Measurements from ENCODE around the gene ZC3H12D.
"Not testable (repeated sequence)": the region's sequence is repeated elsewhere in the genome, so short reads cannot be mapped to it uniquely, and the experiment has no call there.

ZC3H12D gene

DNA sequence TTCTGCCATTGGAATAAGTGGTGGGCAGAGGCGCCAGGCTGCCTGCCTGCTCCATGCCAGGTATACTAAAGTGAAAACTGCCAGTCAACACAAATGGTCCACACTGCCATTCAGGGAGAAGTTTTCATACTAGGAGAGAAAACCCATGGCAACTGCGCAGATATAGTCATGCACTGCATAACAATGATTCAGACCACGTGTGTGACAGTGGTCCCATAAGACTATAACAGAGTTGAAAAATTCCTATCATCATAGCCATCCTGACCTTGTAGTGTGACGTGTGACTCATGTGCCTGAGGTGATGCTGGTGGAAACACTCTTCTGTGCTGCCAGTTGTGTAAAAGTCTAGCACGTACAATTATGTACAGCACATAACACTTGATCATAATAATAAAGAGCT, 25.1 kb downstream of the ZC3H12D start:
- DNase-seq (ENCODE audit: low read depth), result no peak

DNA sequence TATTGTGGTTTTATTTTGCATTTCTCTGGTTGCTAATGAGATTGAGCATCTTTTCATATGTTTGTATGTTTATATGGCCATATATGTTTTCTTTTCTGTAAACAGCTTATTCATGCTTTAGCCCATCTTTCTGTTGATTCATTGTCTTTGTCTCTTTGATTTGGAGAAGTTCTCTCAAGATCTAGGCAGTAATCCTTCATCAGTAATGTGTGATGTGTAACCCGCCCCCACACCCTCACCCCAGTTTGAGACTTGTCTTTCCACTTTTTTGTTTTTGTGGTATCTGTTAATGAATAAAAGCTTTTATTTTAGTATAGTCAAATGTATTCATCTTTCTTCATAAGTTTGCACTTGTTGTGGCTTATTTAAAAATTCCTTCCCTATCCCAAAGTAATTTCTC, 26.0 kb downstream of the ZC3H12D start:
- no peak for DNase-seq (ENCODE audit: low read depth)

DNA sequence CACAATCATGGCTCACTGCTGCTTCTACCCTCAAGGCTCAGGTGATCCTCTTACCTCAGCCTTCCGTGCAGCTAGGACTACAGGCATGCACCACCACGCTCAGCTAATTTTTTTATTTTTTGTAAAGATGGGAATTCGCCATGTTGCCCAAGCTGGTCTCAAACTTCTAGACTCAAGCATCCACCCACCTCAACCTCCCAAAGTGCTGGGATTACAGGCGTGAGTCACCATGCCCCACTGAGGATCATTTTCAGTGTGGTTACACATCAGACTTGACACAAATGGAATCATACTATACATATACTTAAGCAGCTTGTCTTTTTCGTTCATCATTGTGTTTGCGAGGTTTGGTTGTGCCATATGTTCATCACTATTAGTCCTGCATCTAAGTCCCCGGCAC, 26.6 kb downstream of the ZC3H12D start:
- no peak for DNase-seq (ENCODE audit: low read depth)

DNA sequence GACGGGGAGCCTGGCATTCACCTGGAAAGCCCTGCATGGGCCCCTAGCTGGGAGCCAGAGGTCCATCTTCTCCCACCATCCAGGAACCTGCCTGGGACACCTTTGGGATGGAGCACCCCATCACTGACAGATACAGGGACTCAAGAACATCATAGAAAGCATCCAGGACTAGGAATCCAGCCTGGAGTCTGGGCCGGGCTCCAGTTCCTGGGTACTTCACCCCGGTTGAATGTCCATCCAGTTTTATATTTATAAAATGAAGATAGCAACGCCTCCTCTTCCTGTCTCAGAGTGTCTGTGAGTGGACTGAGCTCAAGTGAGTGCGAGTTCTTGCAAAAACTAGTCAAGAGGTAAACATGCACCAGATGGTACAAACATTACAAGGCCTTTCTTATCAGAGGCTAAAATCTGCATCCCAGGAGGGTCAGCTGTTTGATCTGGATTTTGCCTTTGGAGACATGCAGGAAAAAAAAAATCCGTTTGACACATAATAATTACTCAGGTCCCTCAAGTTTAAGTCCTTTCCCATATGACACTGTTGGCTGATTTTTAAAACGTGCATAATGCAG, 27.4 kb downstream of the ZC3H12D start:
- no peak for DNase-seq (ENCODE audit: low read depth)

DNA sequence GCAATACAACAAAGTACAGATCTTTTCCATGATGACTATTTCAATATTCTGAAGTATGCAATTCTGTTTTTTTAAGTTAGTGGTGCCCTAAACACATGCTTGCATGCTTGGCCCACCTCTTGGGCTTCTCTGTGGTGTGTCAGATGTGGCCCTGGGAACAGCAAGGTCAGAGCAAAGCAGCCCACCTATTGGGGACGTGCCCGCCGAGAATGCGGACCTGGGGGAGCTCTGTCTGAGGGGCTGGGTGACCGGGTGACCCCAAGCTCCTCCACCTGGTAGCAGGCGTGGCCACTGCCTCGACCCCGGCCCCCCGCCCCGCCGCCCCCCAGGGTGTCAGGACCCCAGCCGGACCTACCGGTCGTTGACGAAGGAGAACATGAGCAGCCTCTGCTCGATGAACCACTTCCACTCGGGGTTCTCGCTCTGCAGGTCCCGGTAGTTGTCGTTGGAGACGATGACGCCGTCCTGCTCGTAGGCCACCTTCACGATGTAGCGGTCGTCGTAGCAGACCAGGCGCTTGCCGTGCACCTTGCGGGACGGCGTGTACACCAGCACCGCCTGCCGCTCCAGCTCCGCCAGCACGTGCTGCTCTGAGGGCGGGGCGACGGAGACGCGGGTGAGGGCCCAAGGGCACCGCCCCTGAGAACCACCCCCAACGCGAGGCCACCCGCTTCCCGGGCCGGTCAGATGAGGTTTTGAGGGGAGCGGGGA, 28.3 kb downstream of the ZC3H12D start:
- no peak for DNase-seq (ENCODE audit: low read depth)

DNA sequence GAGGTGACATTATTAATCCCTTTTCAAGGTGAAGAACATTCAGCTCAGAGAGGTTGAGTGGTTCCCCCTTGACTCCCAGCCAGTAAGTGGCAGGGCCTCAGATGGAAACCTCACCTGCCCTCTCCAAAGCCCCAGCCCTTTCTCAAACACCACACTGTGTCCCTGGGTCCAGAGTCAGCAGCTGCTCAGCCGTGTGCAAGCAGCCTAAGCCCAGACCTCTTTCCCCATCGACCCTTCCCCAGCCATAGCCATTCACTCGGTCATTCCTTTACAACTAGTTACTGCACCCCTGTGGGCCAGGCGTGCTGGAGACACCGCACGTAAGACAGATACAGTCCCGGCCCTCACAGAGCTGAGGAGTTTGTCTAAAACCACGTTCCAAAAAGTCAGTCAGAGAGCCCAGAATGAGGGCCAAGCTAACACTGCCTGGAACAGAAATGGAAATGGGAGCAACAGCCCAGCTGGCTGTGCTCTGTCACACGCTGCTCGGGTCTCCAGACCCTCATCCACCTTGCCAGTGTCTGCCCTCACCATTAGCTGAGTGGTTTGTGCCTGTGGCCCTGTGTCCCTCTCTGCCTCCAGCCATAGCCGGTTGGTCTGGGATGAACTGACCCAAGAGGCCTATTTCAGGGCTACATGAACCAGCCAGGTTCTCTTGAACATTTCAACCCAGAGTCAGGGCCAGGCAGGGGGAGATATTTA, 29.6 kb downstream of the ZC3H12D start:
- DNase-seq (ENCODE audit: low read depth), result no peak

DNA sequence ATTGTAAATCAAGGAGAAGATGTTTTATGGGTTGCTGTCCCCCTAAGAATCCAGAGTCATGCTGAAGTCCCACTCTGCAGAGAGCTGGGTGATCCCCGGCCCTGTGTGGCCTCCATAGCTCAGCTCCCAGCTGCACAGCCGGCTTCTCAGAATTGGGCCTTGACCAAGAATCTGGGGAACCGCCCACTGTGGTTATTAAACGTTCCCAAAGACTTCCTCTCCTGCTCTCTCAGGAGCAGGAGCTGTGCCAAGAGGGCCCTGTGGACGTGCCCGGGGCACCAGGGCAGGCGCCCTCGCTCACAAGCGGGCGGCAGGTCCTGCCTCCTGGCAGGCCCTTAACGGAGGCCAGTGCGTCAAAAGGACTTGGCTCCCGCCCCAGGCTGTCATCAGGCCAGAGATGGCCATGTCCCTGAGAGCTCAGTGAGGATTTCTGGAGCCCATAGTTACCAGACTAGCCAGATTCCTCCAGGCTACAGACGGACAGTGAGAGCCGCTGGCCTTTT, 30.4 kb downstream of the ZC3H12D start:
- DNase-seq (ENCODE audit: low read depth), result peak; percentile 85

DNA sequence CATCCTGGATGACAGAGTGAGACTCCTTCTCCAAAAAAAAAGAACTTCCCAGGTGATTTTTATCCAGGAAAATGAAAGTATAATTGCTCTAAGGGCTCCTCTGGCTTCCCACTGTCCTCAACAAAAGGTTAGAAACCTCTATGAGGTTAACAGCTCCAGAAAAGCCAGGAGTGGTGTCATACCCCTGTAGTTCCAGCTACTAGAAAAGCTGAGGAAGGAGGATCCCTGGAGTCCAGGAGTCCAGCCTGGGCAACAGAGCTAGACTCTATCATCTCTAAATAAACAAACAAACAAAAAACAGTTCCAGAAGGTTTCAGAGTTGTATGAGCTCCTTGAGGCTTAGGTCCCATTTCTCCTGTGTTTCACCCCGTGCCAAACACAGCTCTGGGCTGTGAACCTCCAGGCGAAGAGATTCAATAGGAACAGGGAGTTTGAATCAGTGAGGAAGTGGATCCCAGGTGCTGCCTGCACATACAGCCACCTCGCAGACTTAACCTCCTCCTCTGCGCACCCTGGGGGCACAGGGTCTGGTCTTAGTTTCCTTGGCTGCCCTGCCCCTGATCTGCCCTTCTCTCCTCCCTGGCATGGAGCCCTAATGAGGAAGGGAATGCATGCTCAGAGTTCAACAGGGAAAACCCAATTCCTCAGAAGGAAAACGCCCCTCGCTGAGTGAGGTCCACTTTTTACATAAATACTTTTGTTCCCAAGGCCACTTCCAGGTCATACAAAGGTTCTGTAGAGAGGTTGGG, 31.0 kb downstream of the ZC3H12D start:
- no peak for DNase-seq (ENCODE audit: low read depth)

DNA sequence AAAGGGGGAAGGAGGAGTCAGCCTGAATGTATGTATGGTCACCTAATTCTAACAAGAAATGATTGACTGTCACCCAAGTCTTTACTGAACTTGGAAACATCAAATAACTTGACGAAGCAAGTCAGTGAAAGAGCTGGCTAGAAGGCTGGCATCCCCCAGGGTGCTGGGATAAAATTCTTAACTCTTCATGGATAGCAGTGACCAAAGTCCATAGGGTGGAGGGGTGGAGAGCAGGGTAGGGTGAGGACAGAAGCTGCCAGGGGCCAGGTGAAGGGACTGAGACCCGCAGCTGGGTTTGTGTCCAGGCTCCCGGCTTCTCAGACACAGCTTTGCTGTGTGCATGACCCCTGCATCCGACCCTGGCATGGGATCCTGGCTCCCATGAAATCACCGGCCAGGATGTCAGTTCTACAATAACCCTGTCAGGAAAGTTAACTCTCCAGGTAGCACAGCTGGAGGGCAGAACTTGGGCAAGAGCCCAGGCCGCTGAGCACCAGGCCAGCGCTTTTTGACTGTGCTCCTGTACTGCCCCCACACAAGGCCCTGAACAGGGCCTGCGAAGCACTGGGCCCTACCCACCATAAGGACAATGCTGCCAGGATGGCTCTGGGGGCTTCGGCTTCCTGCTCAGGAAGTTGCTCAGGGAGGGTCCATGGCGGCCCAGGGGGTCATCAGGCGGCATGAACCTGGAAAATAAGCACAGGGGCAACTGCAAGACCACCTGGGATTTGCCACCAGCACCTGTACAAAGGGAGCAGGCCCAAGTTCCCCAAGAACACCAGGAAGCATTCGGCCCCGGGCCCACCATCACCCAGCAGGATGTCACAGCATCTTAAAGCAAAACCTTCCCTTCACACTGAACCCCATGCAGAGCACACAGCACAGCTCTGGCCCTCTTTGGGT, 32.5 kb downstream of the ZC3H12D start:
- DNase-seq (ENCODE audit: low read depth), result no peak

DNA sequence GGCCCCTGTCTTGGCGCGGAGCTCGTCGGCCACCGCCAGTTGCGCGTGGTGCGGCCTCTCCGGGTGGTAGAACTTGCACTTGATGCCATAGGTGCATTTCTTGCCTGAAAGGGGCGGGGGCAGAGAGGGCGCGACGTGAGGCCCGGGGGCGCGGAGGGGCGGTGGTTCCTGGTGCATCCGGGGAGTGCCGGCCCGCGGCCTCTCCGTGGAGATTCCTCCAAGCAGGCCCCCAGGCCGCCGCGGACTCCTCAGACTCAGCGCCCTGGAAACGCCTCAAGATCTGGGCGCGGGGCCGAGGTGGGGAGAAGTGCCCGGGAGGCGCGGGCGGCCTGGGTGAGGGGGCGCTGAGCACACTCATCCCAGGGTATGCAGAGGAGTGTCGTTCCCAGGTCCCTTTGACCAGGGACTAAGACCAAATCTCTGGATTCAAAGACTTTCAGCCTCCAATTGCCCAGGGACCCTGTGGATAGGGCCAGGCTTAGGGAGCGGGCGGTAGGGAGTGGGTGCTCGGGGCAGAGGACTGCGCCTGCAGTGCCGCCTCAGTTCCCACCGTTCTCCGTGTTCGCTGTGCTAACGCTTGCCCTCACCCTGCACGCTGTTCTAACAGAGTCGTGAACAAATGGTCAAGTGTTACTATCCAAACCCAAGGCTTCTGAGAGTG, 33.3 kb downstream of the ZC3H12D start:
- no peak for DNase-seq (ENCODE audit: low read depth)

DNA sequence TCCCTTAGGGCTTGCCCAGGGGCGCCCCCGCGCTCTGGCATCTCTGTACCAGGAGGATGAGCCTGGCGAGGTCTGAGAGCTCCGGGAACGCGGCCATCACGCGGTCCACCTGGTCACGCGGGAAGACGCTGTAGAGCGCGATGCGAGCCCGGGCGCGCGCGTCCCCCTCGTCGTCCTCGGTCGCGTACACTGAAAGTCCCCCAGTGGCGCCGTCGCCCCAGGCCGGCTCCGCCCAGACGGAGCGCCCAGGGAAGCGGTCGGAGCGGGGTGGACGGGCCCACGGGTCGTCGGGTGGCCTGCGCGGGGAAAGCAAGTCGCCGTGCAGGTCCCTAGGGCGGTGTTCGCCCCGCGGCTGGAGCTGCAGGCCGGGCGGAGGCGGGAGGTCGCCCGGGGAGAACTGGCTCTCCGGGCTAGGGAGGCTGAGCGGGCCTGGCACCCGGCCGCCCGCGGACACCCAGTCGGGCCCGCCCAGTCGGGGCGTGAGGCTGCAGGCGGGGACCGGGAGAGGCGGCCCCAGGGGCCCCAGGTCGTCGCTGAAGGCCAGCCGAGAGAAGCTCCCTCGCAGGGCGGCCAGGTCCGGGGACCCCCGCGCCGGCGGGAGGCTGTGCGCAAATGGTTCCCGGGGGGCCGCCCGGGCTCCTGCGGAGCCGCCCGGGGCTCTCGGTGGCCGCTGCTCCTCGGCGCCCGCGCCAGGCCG, 34.0 kb downstream of the ZC3H12D start:
- DNase-seq (ENCODE audit: low read depth), result no peak

DNA sequence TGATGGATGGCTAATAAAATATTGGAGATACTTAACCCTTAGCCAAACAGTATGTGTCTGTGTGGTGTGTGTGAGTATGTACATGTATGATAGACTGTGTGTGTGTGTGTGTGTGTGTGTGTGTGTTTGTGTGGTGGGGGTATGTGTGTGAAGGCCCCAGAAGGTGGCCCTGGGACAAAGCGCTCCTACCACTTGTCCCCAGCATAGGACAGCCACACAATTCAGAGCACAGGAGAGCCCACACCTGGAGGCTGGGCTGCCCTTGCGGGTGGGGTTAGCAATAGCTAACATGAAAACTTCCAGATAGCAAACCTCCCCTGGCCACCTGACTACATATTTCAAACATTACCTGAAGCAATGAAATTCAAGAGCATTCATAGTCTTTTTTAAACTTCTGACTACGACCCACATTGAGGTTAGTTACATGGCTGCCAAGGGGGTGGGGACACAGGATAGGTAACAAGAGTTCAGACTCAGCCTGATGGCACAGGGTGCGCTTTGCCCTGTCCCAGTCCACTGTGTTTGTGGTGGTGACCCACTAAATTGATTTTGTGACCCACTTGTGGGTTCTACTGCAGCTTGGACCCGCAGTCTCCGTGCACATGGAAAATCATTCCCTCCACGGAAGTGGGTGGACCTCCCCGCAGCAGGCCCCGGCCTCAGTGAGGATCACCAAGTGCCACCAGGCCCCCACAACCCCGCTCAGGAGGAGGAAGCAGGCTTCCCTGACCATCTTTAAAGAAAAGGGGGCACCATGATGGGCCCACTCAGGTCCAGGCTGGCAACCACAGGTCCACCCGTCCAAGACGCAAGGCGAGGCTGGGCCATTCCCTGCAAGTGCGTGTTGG, 34.8 kb downstream of the ZC3H12D start:
- DNase-seq (ENCODE audit: low read depth), result no peak

DNA sequence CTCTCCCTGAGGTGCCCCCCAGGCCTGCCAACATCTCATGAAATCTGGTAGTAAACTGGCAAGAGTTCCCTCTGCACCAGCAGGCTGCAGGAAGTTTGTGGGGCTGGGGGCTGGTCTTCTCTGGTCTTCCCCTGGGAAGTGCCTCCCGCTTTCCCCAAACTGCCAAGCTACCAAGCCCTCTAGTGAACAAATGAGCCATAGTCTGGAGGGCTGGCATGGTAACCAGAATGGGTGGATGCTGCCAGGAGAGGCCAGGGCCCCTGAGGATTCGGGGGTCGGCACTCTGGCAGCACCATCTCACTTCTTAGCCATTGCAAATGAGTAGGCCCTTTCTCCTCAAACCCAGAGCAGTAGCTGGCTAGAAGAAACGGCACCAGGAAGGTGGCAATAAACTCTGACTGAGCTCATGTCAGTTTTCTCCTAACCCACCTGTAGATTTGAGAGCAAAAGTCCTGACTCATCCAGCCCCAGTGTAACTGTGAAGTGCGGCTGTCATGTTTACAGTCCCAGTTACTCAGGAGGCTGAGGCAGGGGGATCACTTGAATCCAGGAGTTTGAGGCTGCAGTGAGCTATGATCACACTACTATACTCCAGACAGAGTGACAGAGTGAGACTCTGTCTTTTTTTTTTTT, 35.9 kb downstream of the ZC3H12D start:
- DNase-seq (ENCODE audit: low read depth), result no peak

DNA sequence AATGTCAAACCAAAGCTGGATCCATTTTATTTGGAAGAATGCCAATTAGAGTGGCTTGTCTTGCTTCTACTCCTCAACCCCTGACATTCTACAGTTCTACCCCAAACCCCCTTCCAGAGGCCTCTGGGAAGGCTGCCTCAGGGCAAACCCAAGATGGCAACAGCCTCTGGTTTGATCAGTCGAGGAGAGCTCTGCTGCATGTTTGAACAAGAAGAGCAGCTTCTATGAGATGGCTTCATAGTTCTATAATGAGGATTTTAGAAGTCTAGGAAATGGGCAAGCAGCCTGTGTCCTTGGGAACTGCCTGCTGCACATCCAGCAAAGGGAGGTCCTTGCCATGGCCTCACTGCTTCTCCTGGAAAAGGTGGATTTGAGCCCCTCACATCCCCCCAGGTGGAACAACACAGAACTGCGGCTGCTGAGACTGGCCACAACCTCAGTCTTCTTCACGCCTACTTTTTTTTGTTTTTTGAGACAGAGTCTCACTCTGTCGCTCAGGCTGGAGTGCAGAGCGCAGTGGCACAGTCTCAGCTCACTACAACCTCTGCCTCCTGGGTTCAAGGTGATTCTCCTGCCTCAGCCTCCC, 37.9 kb downstream of the ZC3H12D start:
- DNase-seq (ENCODE audit: low read depth), result no peak

DNA sequence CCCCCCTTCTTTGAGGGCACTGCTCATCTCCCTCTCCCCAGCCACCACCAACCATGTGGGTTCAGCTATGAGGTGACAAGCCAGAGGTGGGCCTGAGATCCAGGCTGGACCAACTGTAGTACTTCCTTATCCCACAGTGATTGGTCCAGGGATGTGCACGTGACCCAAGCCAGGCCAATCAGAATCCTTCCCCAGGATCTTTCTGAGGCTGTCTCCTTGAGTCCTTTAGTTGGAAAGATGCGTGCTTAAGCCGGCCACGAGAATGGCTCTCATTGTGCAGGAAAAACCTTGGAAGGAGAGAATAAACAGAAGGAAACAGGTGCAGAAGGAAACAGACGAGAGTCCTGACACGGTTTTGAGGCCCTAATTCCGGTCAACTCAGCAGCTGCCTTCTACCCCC, 39.2 kb downstream of the ZC3H12D start:
- DNase-seq (ENCODE audit: low read depth), result no peak

DNA sequence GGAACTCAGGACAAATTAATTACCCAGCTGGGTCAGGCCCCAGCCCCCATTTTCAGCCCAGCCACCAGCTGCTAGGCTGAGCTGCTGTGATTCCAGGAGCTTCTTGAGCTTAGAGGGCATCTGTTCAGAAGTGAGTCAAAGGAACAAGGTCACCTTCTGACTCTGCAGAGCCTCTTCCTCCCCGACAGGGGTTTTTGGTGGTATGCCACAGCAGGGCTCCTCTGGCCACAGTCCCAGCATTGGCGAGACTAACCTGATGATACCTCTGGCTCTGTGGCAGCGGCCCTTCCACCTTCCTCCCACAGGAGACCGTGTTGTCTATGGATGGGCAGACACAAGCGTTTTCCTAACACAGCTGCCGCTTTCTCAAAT, 39.7 kb downstream of the ZC3H12D start:
- DNase-seq (ENCODE audit: low read depth), result no peak

DNA sequence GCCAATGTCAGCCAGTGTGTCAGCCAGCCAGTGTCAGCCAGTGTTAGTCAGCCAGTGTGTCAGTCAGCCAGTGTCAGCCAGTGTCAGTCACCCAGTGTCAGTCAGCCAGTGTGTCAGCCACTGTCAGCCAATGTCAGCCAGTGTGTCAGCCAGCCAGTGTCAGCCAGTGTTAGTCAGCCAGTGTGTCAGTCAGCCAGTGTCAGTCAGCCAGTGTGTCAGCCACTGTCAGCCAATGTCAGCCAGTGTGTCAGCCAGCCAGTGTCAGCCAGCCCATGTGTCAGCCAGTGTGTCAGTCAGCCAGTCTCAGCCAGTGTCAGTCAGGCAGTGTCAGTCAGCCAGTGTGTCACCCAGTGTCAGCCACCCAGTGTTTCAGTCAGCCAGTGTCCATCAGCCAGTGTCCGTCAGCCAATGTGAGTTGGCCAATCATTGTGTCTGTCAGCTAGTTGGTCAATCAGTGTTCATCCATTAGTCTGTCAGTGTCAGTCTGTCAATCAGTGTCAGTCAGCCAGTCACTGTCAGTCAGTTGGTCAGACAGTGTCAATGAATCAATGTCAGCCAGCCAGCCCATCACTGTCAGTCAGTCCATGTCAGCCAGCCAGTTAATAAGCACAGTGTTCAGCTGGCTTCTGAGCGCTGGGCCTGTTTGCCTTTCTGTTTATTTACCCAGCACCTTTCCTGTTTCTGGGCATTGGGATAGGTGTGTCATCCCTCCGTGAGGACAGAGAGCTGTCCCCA, 40.3 kb downstream of the ZC3H12D start:
- DNase-seq (ENCODE audit: low read depth), result not testable (repeated sequence)

All from HS-27A (cell line).